Endothelial cell of umbilical vein (primary cell): Measurements from ENCODE around the gene TMC3. TPM values are rescaled to one million over a fixed set of nuclear protein-coding genes. Genes with fewer than 3 reads are reported as not detected.

Experiments used
- BruUV-seq: library from RNA; stranded (reverse); fragments of 400-500 nt; replicated peaks from 2 replicates; lab custom pipeline; 2021; lab: Mats Ljungman, UMichigan
- CTCF ChIA-PET: fragments of 300-600, 350-600 bp; sonication (Branson Sonifier 250); formaldehyde crosslinking; loops from one replicate; lab custom pipeline; 2021; ENCODE audit warnings: antibody characterized with exemption, inconsistent platforms; lab: Charles Lee
- POLR2A ChIA-PET: fragments of 300-600, 350-600 bp; sonication (Branson Sonifier 250); formaldehyde crosslinking; loops from one replicate; lab custom pipeline; 2021; ENCODE audit warnings: antibody characterized with exemption, inconsistent platforms; lab: Charles Lee
- DNase-seq: peaks from one replicate; pipeline ENCODE4 v3.0.0-alpha.2; 2011; ENCODE audit warnings: low read depth, low spot score
- FAIRE-seq: peaks from 2 replicates; lab custom pipeline; 2011; peaks lifted over from hg19 to GRCh38; lab: Jason Lieb, UNC
- H2AFZ ChIP-seq: 2 replicates; pipeline ENCODE4 v1.6.0; 2012; ENCODE audit warnings: low read depth, low read length, control low read depth, inconsistent platforms
- H3K27ac ChIP-seq: 2 replicates; pipeline ENCODE4 v1.5.1; 2011; ENCODE audit warnings: low read depth, mild to moderate bottlenecking, control low read depth, low read length, moderate library complexity; ENCODE audit not compliant: insufficient read depth
- H3K27me3 ChIP-seq, 2 experiments: 2 replicates each; pipeline versions ENCODE4 v1.6.0 to v1.6.1; 2011; ENCODE audit warnings: low read length in 2 of 2, mixed read lengths in 1 of 2; ENCODE audit not compliant: control insufficient read depth in 2 of 2, insufficient read depth in 2 of 2
- H3K36me3 ChIP-seq, 2 experiments: 2 replicates in 1 of 2; 3 replicates in 1 of 2; pipeline ENCODE4 v1.5.1; 2011; ENCODE audit warnings: low read length in 2 of 2, mild to moderate bottlenecking in 1 of 2, moderate library complexity in 1 of 2; ENCODE audit not compliant: control insufficient read depth in 2 of 2, insufficient read depth in 2 of 2; ENCODE audit errors: extremely low read depth in 1 of 2
- H3K4me1 ChIP-seq: 3 replicates; pipeline ENCODE4 v1.5.1; 2011; ENCODE audit warnings: mild to moderate bottlenecking, low read length; ENCODE audit not compliant: control insufficient read depth, insufficient read depth; ENCODE audit errors: extremely low read depth
- H3K4me2 ChIP-seq: 2 replicates; pipeline ENCODE4 v1.6.1; 2011; ENCODE audit warnings: low read length, control low read depth, mixed read lengths; ENCODE audit not compliant: insufficient read depth
- H3K4me3 ChIP-seq, 3 experiments: fragments of 200-600 bp in 1 of 3; sonication (generic), shearing (Covaris generic) in 1 of 3; replicated peaks in 1 of 3; 2 replicates each; pipeline ENCODE4 v1.5.1; 2011 to 2016; ENCODE audit warnings: control low read depth in 3 of 3, low read length in 3 of 3, mild to moderate bottlenecking in 2 of 3, inconsistent platforms in 1 of 3, low read depth in 1 of 3, moderate library complexity in 1 of 3; ENCODE audit not compliant: insufficient read depth in 1 of 3
- H3K79me2 ChIP-seq: 2 replicates; pipeline ENCODE4 v1.6.0; 2012; ENCODE audit warnings: low read length, inconsistent platforms; ENCODE audit not compliant: control insufficient read depth, insufficient read depth
- H3K9ac ChIP-seq: replicated peaks from 2 replicates; pipeline ENCODE3; 2011; ENCODE audit warnings: low read length, control low read depth; ENCODE audit not compliant: insufficient read depth; ENCODE audit errors: extremely low read depth
- H3K9me1 ChIP-seq: replicated peaks from 3 replicates; pipeline ENCODE4 v1.6.0; 2011; ENCODE audit warnings: mild to moderate bottlenecking, low read length; ENCODE audit not compliant: control insufficient read depth, insufficient read depth; ENCODE audit errors: extremely low read depth
- H3K9me3 ChIP-seq: replicated peaks from 2 replicates; pipeline ENCODE4 v1.5.1; 2012; ENCODE audit warnings: low read length, inconsistent platforms; ENCODE audit not compliant: control insufficient read depth, insufficient read depth
- H4K20me1 ChIP-seq: replicated peaks from 2 replicates; pipeline ENCODE3; 2011; ENCODE audit warnings: mild to moderate bottlenecking, low read length; ENCODE audit not compliant: control insufficient read depth, insufficient read depth; ENCODE audit errors: extremely low read depth
- EZH2 ChIP-seq: IDR thresholded peaks from 2 replicates; pipeline ENCODE4 v1.6.1; 2012; ENCODE audit warnings: borderline replicate concordance, low read depth, mild to moderate bottlenecking, moderate library complexity, low read length, inconsistent platforms; ENCODE audit not compliant: severe bottlenecking
- FOS ChIP-seq: IDR thresholded peaks from 2 replicates; pipeline ENCODE4 v1.6.1; 2011; ENCODE audit warnings: mild to moderate bottlenecking, low read length, moderate library complexity, borderline replicate concordance; ENCODE audit not compliant: insufficient read depth
- GATA2 ChIP-seq: IDR thresholded peaks from 2 replicates; pipeline ENCODE4 v1.7.0; 2011; ENCODE audit warnings: low read depth, mild to moderate bottlenecking, moderate library complexity, mixed read lengths, low read length; ENCODE audit not compliant: insufficient read length, insufficient read depth
- JUN ChIP-seq: IDR thresholded peaks from 2 replicates; pipeline ENCODE4 v1.6.1; 2011; ENCODE audit warnings: borderline replicate concordance, low read depth; ENCODE audit not compliant: insufficient read length, insufficient read depth
- MYC ChIP-seq: IDR thresholded peaks from one replicate; pipeline ENCODE4 v1.6.1; 2011; ENCODE audit warnings: mild to moderate bottlenecking, low read depth, low read length
- POLR2A ChIP-seq: IDR thresholded peaks from 2 replicates; pipeline ENCODE4 v1.6.1; 2012; ENCODE audit warnings: low read depth, mild to moderate bottlenecking, control low read depth, low read length
- POLR2AphosphoS5 ChIP-seq: IDR thresholded peaks from 2 replicates; pipeline ENCODE4 v1.6.1; 2012; ENCODE audit warnings: low read depth, mild to moderate bottlenecking, control low read depth, low read length, moderate library complexity; ENCODE audit not compliant: insufficient read depth
- dilution Hi-C: fragments of 300-500 bp; cut with MboI; formaldehyde crosslinking; loops from one replicate; pipeline ENCODE4 v1.15.0; 2019; ENCODE audit warnings: low sequenced_read_pairs; ENCODE audit not compliant: extremely low pct_ligation_motif_present
- intact Hi-C: fragments of 100-400 bp; cut with micrococcal nuclease; formaldehyde crosslinking; loops from one replicate; pipeline ENCODE4 v1.10.0; 2022
- polyA plus RNA-seq, 4 experiments: library from polyadenylated mRNA; depleted of rRNA in 3 of 4; stranded (reverse) in 3 of 4; unstranded in 1 of 4; fragments of >200 nt; gene quantifications; 2 replicates each; pipeline versions ENCODE4 v1.2.1 to v1.2.3, GENCODE V29; 2011 to 2012; ENCODE audit warnings: missing spikeins in 1 of 4
- total RNA-seq: library from RNA; stranded (reverse); gene quantifications from 2 replicates; pipeline ENCODE4 v1.2.3, GENCODE V29; 2021
- TF ChIP-seq, protein P1 (sequence below), 2 donors: IDR thresholded peaks; 1 replicate in 1 of 2; 2 replicates in 1 of 2; pipeline ENCODE4 v1.5.1; 2011; ENCODE audit warnings: low read length in 2 of 2, mild to moderate bottlenecking in 2 of 2, moderate library complexity in 2 of 2, control low read depth in 1 of 2, inconsistent platforms in 1 of 2, low read depth in 1 of 2; ENCODE audit not compliant: insufficient read depth in 1 of 2; ENCODE audit errors: extremely low read depth in 1 of 2
- TF ChIP-seq, protein P2 (sequence below): IDR thresholded peaks from 2 replicates; pipeline ENCODE4 v1.6.1; 2011; ENCODE audit not compliant: insufficient read depth, insufficient read length

TMC3 gene
- total and polyA plus RNA-seq, 2 donors (not counting 3 experiments of a cell fraction or from before 2014, with no cell fraction given): not detected

DNA sequence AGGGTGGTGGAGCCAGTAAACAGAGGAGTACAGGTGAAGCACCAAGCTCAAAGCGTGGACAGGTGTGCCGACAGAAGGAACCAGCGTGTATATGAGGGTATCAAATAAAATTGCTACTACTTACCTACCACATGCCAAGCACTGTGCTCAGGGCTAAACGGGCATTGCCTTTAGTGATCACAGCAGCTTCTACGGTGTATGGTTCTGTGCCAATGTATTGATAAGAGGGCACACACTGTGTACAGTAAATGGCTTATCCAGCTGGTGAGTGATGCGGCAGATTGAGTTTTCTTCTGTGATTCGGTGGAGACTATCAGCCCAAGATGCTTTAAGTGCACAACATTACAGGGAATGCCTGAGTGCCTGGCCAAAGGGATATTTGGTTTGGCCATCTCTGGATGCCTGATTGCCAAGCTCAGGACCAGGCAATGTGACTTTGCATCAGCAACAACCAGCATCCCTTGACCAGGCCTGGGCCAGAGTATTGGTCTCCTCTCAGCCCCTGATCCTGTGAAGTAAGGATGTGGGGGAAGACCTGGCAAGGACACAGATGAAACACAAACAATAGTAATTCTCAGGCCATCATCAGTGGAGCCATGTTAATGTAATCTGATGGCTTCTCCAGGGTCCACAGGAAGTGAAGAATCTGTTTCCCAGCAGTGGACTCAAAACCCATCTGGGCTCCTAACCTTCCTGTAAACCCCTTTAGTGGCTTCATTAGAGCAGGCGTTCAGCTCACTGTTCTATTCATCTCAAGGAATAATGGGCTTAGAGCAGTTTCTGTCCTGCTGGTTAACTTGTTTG is 64.2 kb downstream of the TMC3 start:
- H3K9me3 ChIP-seq: no peaks in the 10 kb centered on the region
- H3K9me1 ChIP-seq: no peaks in the 10 kb centered on the region
- FAIRE-seq (no peak), DNase-seq (no peak)
- H3K27ac ChIP-seq: no peak overlapping the region
- TF ChIP-seq FOS (no peak), JUN (no peak), POLR2AphosphoS5 (no peak), POLR2A (no peak)
- H3K79me2 ChIP-seq: no peaks in the 10 kb centered on the region
- H3K36me3 ChIP-seq: no peaks in the 10 kb centered on the region
- H3K9ac ChIP-seq: no peak overlapping the region
- H3K4me2 ChIP-seq: no peak overlapping the region
- dilution Hi-C loops: no loop called here
- no TSS peak for BruUV-seq
- H2AFZ ChIP-seq: no peak overlapping the region
- no peaks in the 10 kb centered on the region for H3K27me3 ChIP-seq
- intact Hi-C loops: no loop called here
- no peak overlapping the region for H3K4me3 ChIP-seq
- H3K4me1 ChIP-seq: no peaks in the 10 kb centered on the region
- no peaks in the 10 kb centered on the region for H4K20me1 ChIP-seq
- ChIA-PET POLR2A (no interaction called here), CTCF (interaction anchor here (0.8 to 3.1 kb wide), 4 partner anchors 9 to 46 kb away, joined by 3 to 12 read pairs (median 6); no protein-coding TSS in a partner anchor)

DNA sequence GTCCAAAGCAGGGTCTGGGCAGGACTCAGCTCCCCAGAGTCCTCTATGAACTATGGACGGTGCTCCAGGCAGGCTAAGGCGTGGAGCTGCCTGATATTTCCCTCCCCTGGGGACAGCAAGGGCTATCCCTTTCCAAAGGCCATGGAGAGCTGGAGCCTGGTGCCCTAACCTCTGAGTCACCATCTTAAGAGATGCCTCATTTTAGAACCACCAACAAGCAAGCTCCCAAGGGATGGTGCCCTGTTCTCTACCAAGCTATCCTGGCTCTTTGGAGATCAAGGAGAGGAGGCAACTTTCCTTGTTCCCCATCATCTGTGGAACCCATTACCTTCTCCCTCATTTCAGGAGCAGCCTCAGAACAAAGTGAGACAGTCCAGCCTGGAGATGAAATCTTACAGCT is 65.8 kb downstream of the TMC3 start:
- Histone ChIP-seq H3K36me3 (no peaks in the 10 kb centered on the region), H3K9me1 (no peaks in the 10 kb centered on the region), H3K4me3 (no peak overlapping the region), H3K9me3 (no peaks in the 10 kb centered on the region), H2AFZ (no peak overlapping the region), H3K4me2 (no peak overlapping the region), H3K27ac (no peak overlapping the region), H3K9ac (no peak overlapping the region), H3K79me2 (no peaks in the 10 kb centered on the region), H4K20me1 (no peaks in the 10 kb centered on the region), H3K4me1 (no peaks in the 10 kb centered on the region), H3K27me3 (no peaks in the 10 kb centered on the region)
- CTCF ChIA-PET: interaction anchor here (1.3 to 3.1 kb wide), 3 partner anchors 11 to 42 kb away, joined by 3 to 12 read pairs (median 9); no protein-coding TSS in a partner anchor
- POLR2A ChIA-PET: no interaction called here
- BruUV-seq: no TSS peak
- dilution Hi-C loops (no loop called here), intact Hi-C loops (no loop called here)
- DNase-seq (no peak), FAIRE-seq (no peak)
- no peak for TF ChIP-seq POLR2A
- TF ChIP-seq, protein P1, sequence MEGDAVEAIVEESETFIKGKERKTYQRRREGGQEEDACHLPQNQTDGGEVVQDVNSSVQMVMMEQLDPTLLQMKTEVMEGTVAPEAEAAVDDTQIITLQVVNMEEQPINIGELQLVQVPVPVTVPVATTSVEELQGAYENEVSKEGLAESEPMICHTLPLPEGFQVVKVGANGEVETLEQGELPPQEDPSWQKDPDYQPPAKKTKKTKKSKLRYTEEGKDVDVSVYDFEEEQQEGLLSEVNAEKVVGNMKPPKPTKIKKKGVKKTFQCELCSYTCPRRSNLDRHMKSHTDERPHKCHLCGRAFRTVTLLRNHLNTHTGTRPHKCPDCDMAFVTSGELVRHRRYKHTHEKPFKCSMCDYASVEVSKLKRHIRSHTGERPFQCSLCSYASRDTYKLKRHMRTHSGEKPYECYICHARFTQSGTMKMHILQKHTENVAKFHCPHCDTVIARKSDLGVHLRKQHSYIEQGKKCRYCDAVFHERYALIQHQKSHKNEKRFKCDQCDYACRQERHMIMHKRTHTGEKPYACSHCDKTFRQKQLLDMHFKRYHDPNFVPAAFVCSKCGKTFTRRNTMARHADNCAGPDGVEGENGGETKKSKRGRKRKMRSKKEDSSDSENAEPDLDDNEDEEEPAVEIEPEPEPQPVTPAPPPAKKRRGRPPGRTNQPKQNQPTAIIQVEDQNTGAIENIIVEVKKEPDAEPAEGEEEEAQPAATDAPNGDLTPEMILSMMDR (IDR thresholded peaks at IDR 0.05; ENCODE audit: extremely low read depth in 1 of 2, insufficient read depth in 1 of 2, low read depth in 1 of 2, low read length in 2 of 2): no peak
- TF ChIP-seq POLR2AphosphoS5: no peak
- TF ChIP-seq JUN: no peak
- no peak for TF ChIP-seq FOS
- no peak for TF ChIP-seq GATA2
- TF ChIP-seq, protein P2, sequence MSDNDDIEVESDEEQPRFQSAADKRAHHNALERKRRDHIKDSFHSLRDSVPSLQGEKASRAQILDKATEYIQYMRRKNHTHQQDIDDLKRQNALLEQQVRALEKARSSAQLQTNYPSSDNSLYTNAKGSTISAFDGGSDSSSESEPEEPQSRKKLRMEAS: no peak
- no peak for TF ChIP-seq MYC
- TF ChIP-seq EZH2: no peak
